GM12891 (cell line): ENCODE data around the gene TSC1.

Experiments
- POLR2A ChIP-seq: IDR thresholded peaks from 2 replicates; pipeline ENCODE4 v1.6.1; 2011; ENCODE audit warnings: low read depth, low read length, control low read depth
- POLR2AphosphoS5 ChIP-seq: IDR thresholded peaks from 2 replicates; pipeline ENCODE4 v1.6.1; 2011; ENCODE audit warnings: low read depth, low read length, control low read depth
- SPI1 ChIP-seq: IDR thresholded peaks from 2 replicates; pipeline ENCODE4 v1.6.1; 2011; ENCODE audit warnings: low read depth, low read length, control low read depth

DNA sequence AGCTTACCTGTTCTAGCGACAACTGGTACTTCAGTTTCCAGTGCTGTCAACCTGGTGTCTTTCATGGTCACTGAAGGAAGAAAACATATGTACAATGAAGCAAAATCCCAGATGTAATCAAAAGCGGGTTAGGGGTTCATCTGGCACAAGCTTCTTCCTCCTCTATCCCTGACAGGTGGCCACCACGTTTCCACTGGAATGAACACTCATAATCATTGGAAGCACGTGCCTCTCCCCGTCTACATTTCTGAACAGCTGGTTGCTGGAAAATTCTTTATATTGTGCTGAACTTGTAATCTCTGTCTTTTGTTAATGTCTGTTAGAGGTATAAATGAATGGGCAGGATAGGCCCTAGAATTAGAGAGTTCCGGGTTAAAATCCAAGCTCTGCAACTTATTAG is 9.4 kb downstream of the TSC1 start:
- no peak for TF ChIP-seq POLR2A
- TF ChIP-seq POLR2AphosphoS5, result no peak
- TF ChIP-seq SPI1, result no peak
